IPS-15b (cell line): Measurements from ENCODE around the gene UQCC5.

ENCODE experiments used
- H3K27me3 ChIP-seq: one replicate; pipeline ENCODE4 v1.6.1; 2013; ENCODE audit warnings: low read length; ENCODE audit not compliant: control insufficient read depth, insufficient read depth
- H3K36me3 ChIP-seq: one replicate; pipeline ENCODE4 v1.6.1; 2013; ENCODE audit warnings: low read length; ENCODE audit not compliant: control insufficient read depth, insufficient read depth
- H3K4me1 ChIP-seq: one replicate; pipeline ENCODE4 v1.6.1; 2013; ENCODE audit warnings: mild to moderate bottlenecking, low read length; ENCODE audit not compliant: control insufficient read depth, insufficient read depth
- H3K4me3 ChIP-seq: one replicate; pipeline ENCODE4 v1.5.1; 2013; ENCODE audit warnings: low read depth, low read length
- H3K9ac ChIP-seq: one replicate; pipeline ENCODE4 v1.6.1; 2013; ENCODE audit warnings: low read depth, mild to moderate bottlenecking, low read length
- H3K9me3 ChIP-seq: one replicate; pipeline ENCODE4 v1.6.1; 2013; ENCODE audit warnings: mild to moderate bottlenecking, low read length; ENCODE audit not compliant: control insufficient read depth, insufficient read depth

UQCC5 gene

DNA sequence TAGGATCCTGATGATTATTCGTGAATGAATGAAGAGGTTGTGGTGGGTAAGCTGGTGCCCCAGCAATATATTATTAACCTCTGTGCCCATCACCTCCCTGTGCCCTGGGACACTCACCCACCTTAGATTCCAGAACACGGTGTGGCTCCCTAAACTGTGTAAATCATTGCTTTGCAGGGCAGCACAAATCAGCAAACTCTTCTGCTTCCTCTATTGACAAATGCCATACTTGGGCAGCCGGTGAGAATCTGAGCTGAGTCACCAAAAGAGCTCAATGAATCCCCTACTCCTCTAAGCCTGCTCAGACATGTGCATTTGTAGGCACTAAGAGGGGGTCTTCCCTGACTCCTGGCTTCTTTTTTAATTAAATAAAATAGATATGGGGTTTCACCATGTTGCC is 15.7 kb downstream of the UQCC5 start:
- no peaks in the 10 kb centered on the region for H3K36me3 ChIP-seq
- H3K27me3 ChIP-seq: no peaks in the 10 kb centered on the region
- H3K4me3 ChIP-seq: no peak overlapping the region
- no peak overlapping the region for H3K9ac ChIP-seq
- H3K9me3 ChIP-seq: no peaks in the 10 kb centered on the region
- no peaks in the 10 kb centered on the region for H3K4me1 ChIP-seq

DNA sequence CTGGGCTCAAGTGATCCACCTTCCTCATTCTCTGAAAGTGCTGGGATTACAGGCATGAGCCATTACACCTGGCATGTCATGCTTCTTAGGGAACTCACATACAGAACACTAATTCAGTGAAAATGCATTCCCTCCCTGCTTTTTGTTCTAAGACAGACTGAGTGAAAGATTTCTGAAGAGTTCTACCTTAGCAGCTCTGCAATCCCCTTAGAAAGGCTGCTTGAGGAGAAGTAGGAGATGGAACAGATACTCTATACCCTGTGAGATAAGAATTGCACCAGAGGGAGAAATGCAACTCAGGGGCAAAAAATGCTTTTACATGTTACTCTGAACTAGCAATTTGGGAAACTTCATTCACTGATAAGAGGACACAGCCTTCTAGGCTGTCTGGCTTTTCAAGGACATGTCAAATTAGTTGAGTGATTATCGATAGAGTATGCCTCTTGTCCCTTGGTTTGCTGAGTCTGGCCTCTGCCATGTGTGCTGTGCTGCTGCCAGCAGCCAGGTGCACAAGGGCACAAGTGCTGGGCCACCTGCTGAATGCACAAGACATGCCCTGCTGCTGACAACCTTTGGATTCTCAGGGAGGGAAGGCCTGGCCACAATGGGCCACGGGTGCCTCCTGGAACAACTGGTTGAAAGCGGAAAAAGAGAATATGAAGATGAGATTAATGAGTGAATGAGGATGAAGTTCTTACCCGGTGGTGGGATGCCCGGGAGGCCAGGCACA is 17.8 kb downstream of the UQCC5 start:
- H3K4me3 ChIP-seq: no peak overlapping the region
- H3K36me3 ChIP-seq: no peaks in the 10 kb centered on the region
- H3K4me1 ChIP-seq: no peaks in the 10 kb centered on the region
- no peaks in the 10 kb centered on the region for H3K27me3 ChIP-seq
- H3K9ac ChIP-seq: no peak overlapping the region
- no peaks in the 10 kb centered on the region for H3K9me3 ChIP-seq

DNA sequence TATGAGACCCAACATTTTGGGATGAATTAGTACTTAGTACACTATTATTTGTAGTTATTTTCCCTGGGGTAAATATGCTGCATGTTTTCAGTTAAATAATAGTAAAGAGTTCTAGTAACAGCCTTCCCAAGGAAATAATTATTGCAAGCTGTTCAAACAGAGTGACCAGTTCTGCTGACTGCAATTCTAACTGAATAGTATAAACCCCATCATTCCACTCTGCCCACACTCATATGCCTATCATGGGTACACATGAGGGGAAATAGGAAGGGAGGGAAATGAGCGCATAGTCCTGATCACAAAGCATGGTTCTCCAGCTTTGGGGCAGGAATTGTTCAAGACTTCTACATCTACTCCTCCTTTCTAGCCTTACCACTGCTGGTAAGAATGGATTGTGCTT is 18.7 kb downstream of the UQCC5 start:
- no peaks in the 10 kb centered on the region for H3K9me3 ChIP-seq
- H3K36me3 ChIP-seq: no peaks in the 10 kb centered on the region
- H3K9ac ChIP-seq: no peak overlapping the region
- H3K27me3 ChIP-seq: no peaks in the 10 kb centered on the region
- H3K4me1 ChIP-seq: no peaks in the 10 kb centered on the region
- H3K4me3 ChIP-seq: no peak overlapping the region

DNA sequence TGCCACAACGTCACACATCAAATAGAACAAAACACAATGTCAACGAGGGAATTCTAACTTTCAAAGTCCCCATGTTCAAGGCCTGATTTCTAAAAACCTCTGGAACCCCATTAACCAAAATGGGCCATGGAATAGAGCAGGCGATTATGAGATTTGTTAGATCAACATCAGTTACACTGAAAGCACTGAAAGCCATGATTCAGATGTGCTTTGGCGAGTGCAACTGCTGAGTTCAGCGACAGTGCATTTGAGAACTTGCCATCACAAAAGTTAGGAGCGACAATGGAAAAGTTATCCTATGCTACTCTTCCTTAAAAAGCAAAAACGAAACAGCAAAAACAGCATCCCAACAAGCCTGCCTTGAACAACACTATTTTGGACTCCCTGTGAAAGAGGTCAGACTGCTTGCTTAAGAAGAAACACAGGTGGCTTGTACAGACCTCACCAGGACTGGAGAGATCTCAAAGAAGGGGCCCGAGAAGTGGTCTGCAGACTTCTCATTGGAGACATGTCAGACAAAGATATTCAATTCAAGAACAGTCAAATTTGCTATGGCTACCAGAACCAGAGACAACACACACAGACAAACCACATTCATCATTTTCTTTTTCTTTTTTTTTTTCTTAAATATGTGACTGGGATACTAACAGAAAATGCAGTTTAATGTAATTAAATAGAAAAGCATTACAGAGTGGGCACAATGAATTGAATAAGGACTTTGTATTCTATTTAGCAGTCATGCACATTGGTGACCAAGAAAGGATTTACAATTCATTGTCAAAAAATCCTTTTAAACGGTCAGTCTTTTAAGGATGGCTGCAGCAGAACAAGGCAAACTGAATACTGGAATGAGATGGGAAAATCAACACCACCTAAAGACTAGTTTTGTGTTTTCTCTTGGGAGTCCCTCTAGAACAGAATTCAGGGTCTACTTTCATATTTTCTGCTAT is 20.9 kb downstream of the UQCC5 start:
- Histone ChIP-seq H3K27me3 (no peaks in the 10 kb centered on the region), H3K36me3 (peaks cover 3% of the 10 kb centered on the region), H3K4me1 (no peaks in the 10 kb centered on the region), H3K9ac (no peak overlapping the region), H3K9me3 (no peaks in the 10 kb centered on the region), H3K4me3 (no peak overlapping the region)

DNA sequence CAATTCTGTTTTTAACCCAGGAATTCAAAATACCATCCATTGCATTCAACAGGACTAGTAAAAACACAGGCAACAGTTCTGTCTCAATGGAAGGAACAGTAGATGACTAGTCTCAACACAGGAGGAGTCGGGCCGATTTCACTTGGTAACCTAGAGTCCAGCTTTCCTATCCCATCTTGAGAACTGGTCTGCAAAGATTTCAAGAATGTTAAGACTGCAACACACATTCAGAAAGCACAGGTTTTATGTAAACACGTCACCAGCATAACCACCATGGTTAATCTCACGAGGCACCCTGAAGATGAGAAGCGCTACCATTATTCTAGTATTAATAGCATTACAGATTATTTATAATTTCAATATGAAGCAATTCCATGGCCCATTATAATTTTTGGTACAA is 22.0 kb downstream of the UQCC5 start:
- H3K9me3 ChIP-seq: no peaks in the 10 kb centered on the region
- peaks cover 11% of the 10 kb centered on the region for H3K36me3 ChIP-seq
- no peak overlapping the region for H3K4me3 ChIP-seq
- H3K9ac ChIP-seq: no peak overlapping the region
- H3K4me1 ChIP-seq: no peaks in the 10 kb centered on the region
- H3K27me3 ChIP-seq: no peaks in the 10 kb centered on the region

DNA sequence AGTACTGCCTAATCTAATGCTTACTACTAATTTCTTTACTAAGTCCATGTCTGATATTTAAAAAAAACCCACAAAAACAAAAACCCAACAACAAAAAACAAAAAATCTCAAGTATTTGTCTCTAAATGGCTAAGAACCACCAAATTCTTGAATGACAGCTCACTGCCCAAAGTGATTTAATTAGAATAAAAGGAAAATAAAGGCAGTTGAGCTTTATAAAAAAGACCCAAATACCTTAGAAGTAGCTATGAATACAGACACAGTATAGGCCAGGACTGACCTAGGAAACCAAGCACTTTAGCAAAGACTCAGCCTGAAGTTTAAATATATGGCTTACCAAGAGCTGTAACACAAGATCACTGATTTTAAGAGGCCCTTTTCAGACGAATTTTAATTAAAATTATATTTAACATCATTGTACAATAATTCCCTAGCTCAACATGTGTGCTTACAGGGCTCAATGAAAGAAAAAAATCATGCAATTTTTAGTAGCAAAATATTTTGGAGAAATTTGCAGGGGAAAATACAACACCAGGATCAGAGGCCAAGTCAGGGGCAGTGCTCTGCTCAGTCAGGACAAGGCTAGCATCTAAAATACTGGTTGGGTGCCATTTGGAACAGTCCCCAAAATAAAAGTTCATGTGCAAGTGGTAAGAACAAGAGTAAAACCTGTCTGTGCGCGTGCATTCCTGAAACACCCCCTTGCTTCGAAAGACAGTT is 24.8 kb downstream of the UQCC5 start:
- Histone ChIP-seq H3K4me1 (no peaks in the 10 kb centered on the region), H3K36me3 (peaks cover 11% of the 10 kb centered on the region), H3K4me3 (no peak overlapping the region), H3K9ac (no peak overlapping the region), H3K27me3 (no peaks in the 10 kb centered on the region), H3K9me3 (no peaks in the 10 kb centered on the region)

DNA sequence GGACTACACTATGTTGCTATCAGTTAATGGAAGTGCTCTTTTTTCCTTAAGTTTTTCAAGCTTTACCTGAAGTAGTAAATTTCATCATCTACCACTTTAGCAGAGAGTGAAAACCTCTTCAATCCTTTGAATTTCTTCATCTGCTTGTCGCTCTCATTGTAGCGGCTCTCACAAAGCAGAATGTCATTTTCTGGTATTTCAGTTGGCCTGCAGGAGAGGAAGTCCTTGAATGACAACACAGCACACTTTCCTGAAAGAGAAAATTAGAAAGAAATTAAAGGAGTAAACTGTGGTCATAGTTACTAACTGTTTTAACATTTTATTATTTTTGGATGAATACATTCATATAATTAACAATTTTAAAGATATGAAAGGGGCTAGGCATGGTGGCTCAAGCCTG is 27.6 kb downstream of the UQCC5 start:
- no peaks in the 10 kb centered on the region for H3K4me1 ChIP-seq
- H3K27me3 ChIP-seq: no peaks in the 10 kb centered on the region
- H3K9me3 ChIP-seq: no peaks in the 10 kb centered on the region
- no peak overlapping the region for H3K9ac ChIP-seq
- H3K36me3 ChIP-seq: peaks cover 11% of the 10 kb centered on the region
- no peak overlapping the region for H3K4me3 ChIP-seq

DNA sequence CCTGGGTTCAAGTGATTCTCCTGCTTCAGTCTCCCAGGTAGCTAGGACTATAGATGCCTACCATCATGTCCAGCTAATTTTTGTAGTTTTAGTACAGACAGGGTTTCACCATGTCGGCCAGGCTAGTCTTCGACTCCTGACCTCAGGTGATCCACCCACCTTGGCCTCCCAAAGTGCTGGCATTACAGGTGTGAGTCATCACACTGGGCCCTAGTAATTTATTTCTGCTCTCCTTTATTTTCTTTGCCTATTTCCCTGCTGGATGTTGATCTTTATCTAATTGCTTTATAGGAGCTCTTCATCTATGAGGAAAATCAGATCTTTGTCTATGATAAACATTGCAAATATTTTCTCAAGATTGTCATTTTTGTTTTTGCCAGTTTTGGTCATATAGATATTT is 31.7 kb downstream of the UQCC5 start:
- no peaks in the 10 kb centered on the region for H3K4me1 ChIP-seq
- H3K27me3 ChIP-seq: no peaks in the 10 kb centered on the region
- H3K9me3 ChIP-seq: no peaks in the 10 kb centered on the region
- no peak overlapping the region for H3K9ac ChIP-seq
- peaks cover 2% of the 10 kb centered on the region for H3K36me3 ChIP-seq
- no peak overlapping the region for H3K4me3 ChIP-seq

DNA sequence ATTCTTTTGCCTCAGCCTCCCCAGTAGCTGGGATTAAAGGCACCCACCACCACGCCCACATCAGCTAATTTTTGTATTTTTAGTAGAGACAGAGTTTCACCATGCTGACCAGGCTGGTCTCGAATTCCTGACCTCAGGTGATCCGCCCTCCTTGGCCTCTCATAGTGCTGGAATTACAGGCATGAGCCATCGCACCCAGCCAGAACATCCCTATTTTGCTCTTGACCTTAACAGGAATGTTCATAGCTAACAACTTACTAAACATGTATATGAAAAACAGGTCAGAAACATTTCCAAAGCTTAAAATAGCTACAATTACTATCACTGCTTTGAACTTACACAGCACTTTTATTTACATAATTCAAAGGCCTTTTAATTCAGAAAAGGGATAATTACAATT is 33.7 kb downstream of the UQCC5 start:
- no peaks in the 10 kb centered on the region for H3K4me1 ChIP-seq
- H3K9ac ChIP-seq: no peak overlapping the region
- H3K27me3 ChIP-seq: no peaks in the 10 kb centered on the region
- no peak overlapping the region for H3K4me3 ChIP-seq
- no peaks in the 10 kb centered on the region for H3K9me3 ChIP-seq
- H3K36me3 ChIP-seq: peaks cover 4% of the 10 kb centered on the region

DNA sequence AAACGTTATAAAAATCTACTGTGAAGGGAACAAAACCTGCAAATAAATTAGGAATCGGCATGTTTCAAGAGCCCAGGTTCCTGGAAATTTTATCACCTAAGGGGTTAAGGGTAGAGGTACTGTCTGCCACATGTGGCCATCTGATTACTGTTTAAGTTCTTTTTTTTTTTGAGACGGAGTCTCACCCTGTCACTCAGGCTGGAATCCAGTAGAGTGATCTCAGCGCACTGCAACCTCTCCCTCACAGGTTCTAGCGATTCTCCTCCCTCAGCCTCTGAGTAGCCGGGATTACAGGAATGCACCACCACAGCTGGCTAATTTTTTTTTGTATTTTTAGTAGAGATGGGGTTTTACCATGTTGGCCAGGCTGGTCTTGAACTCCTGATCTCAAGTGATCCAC is 35.8 kb downstream of the UQCC5 start:
- H3K36me3 ChIP-seq: peaks cover 4% of the 10 kb centered on the region
- no peak overlapping the region for H3K4me3 ChIP-seq
- H3K9ac ChIP-seq: no peak overlapping the region
- H3K27me3 ChIP-seq: no peaks in the 10 kb centered on the region
- no peaks in the 10 kb centered on the region for H3K4me1 ChIP-seq
- no peaks in the 10 kb centered on the region for H3K9me3 ChIP-seq

DNA sequence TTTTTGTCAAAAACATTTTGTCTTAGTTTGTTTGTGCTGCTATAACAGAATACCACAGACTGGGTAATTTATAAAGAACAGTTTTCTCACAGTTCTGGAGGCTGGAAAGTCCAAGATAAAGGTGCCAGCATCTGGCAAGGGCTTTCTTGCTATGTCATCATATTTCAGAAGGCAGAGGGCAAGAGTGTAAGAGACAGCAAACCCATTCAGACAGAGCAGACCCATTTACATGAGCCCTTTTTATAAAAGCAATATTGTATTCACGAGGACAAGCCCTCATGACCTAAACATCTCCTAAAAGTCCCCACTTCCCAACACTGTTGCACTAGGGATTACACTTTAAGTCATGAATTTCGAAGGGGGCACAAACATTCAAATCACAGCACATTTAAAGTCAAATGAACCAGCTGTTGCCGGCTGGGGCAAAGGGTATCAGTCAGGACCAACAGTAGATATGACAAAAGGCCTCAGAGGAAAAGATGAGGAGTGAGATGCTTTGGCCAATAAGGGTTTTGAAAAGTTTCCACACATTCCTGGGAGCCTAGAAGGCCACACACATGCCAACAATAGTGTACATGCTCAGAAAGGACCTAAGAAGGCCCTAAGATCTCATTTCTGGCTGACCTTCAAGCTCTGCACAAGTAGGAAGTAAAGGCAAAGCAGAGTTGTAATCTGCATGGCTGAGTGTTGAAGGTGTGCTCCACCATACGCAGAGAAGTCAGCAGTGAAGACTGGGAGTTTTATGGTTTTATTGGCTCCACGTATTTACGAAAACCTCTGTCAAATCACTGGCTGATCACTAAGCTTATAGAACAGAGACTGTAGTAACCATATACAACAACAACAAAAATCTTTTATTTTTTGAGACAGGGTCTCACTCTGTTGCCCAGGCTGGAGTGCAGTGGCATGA is 37.9 kb downstream of the UQCC5 start:
- H3K4me3 ChIP-seq: no peak overlapping the region
- no peaks in the 10 kb centered on the region for H3K4me1 ChIP-seq
- H3K27me3 ChIP-seq: no peaks in the 10 kb centered on the region
- H3K9me3 ChIP-seq: no peaks in the 10 kb centered on the region
- no peak overlapping the region for H3K9ac ChIP-seq
- peaks cover 4% of the 10 kb centered on the region for H3K36me3 ChIP-seq
